Activated CD4-positive, alpha-beta T cell treated with anti-CD3 and anti-CD28 coated beads, Interleukin-2, amount 50 U/mL, for 48 hours (primary cell): ENCODE results near the gene KRTAP1-4.
"Not testable (repeated sequence)": the region's sequence is repeated elsewhere in the genome, so short reads cannot be mapped to it uniquely, and the experiment has no call there.

Experiments used
- DNase-seq, 2 experiments: peaks; one replicate each; pipeline ENCODE4 v3.0.0-alpha.2; 2020

The KRTAP1-4 gene, protein sequence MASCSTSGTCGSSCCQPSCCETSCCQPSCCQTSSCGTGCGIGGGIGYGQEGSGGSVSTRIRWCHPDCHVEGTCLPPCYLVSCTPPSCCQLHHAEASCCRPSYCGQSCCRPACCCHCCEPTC

GRCh38 chr17:41029633-41030245 lies at the start of gene KRTAP1-4:
TSS of gene KRTAP1-4 (minus strand) at chr17:41030195. CDS start at chr17:41030078, 117 bp downstream.
- no peak for DNase-seq

DNA sequence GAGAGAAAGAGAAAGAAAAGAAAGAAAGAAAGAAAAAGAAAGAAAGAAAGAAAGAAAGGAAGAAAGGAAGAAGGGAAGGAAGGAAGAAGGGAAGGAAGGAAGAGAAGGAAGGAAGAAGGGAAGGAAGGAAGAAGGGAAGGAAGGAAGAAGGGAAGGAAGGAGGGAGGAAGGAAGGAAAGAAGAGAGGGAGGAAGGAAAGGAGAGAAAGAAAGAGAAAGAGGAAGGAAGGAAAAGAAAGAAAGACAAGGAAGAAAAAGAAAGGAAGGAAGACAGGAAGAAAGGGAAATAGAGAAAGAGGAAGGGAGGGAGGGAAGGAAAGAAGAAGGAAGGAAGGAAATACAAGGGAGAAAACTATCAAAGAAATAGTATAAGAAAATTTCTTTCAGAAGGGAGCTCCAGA lies 46.8 kb upstream of the KRTAP1-4 start:
- DNase-seq: no peak

- no peak for DNase-seq
Observed at GRCh38 chr17:41073676-41074075, 43.7 kb upstream of the KRTAP1-4 start.

DNA sequence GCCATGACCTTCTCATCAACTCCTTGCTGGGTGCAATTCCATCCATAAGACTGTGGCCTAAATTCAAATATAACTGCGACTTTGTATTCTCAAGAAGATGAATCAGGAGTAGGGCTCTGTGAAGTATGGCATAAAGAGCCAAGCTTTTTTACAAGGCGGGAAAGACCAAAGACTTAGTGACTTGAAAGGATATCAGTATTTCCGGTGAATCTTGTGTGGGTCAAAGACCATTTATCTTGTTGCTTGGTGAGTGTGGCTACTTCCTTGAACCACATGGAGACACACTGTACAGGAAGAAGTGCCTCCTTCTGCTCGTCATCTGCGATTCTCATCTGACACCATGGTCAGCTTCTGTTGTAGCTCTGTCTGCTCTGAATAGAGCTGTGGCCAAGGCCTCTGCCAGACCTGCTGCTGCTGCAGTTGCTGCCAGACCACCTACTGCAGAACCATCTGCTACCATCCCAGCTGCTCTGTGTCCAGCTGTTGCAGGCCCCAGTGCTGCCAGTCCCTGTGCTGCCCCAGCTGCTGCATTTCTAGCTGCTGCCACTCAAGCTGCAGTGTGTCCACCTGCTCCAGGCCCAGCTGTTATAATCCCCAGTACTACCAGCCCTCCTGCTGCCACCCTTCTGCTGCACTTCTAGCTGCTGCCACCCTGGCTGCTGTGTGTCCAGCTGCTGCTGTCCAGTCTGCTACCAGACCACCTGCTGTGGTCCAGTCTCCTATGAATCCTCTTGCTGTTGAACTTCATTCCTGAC lies 41.8 kb upstream of the KRTAP1-4 start:
- no peak for DNase-seq

DNA sequence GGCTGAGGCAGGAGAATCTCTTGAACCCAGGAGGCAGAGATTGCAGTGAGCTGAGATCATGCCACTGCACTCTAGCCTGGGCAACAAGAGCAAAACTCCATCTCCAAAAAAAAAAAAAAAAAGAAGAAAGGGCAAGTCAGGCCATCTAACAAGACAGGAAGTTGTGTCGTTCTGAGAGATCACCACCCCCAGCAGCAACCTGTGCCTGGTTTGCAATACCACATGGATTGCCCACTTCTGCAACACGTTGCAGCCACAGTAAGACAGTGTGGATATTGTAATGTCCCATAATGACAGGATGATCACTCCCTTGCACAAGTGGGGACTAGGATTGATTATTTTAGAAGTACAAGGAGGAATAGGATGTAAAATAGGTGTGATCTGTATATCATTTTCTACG lies 39.0 kb upstream of the KRTAP1-4 start:
- DNase-seq: no peak

DNA sequence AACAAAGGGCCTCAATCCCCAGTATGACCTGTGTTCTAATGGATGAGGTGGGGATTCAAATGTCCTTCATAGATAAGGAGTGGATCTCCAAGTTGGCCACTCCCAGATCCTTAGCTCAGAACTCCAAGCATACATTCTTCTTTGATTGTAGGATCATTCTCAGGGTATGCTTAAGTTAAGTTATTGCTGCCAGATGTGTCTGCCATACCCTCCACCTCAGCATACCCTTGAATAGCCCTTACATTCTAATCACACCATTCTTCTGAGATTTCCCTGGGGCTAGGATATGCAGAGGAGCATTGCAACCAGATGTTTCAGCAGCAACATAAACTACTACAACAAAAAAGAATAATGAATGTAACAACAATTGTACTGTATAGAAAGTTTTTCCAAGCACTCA lies 37.3 kb upstream of the KRTAP1-4 start:
- no peak for DNase-seq

DNA sequence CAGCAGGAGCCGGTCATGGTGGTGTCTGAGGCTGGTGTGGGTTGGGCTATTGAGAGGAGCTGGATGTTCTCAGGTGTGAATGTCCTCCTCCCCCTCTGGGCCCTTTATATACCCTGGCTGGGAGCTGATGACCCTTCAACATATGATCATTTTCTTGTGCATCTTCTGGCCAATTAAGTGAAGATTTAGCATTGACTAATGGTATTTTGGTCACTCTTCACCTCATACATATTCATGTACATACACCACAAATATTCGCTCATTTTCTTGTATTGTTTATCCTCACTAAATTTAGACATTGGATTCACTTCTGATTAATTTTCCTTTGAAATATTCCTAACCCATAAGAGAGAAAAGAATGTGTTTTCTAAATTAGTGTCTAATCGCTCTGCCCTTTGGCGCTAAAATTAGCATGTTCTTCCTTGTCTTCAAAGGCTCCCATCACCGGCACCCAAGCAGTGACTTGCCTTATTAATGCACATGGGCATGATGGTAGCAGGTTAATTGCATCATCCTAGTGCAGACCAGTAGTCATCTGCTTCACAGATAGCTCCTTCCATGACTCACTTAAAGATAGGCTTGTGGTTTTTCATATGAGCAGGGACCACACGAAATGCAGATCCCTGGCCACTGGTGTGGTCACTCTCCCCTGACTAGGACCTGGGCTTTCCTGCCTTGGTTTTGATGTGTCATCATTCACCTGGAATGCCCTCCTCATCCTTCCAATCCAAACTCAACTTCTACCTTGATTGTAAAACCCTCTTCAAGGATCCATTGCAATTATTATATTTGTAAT lies 36.0 kb upstream of the KRTAP1-4 start, which contains the start of gene KRTAP2-4:
Gene KRTAP2-4 (minus strand): TSS at position 51 of the 796 bp plus-strand sequence. CDS start 34 bp downstream, at position 17.
- DNase-seq: no peak

- not testable (repeated sequence) for DNase-seq
Observed at GRCh38 chr17:41065016-41065689, 35.2 kb upstream of the KRTAP1-4 start.

DNA sequence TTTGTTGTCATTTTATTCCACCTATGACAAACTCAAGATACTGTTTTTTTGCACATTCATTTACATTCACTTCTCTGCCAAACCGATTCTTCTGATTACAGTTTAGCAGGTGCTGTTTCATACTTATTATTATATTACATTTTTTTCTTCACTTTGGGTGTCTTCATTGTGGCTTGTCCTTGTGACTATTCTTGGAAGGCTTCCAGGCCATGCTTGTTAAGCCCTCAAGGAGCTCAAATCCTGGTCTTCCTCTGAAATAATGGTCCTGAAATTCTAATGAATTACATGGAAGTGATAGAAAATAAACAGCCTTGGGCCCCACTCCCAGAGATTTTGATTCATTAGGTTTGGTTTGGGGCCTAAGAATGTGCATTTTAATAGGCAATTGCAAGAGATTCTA lies 34.3 kb upstream of the KRTAP1-4 start:
- DNase-seq: no peak

DNA sequence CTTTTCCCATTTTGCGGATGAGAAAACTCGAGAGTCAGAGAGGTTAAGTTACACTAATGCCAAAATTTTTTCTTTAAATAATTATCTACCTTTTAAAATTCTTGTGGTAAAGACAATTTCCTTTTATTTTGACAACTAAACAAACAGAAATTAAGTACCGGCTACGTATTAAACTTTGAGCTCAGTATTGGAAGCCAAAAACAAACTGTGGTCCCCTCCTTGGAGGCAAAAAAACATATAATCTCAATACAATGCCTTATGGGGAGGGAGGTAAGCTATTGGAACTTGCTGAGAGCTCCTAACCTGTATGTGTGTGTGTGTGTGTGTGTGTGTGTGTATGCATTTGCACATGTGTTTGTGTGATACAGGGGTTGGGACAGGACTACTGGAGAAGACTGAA lies 33.5 kb upstream of the KRTAP1-4 start:
- DNase-seq: no peak

GRCh38 chr17:41061964-41062363 lies 32.0 kb upstream of the KRTAP1-4 start:
- no peak for DNase-seq

GRCh38 chr17:41060052-41060604 lies 30.1 kb upstream of the KRTAP1-4 start, which contains the start of gene KRTAP2-3:
TSS of gene KRTAP2-3 (minus strand) at chr17:41060114. CDS start at chr17:41060050, 64 bp downstream.
- no peak for DNase-seq

- DNase-seq: not testable (repeated sequence)
Observed at GRCh38 chr17:41059276-41060051, 29.5 kb upstream of the KRTAP1-4 start.

- no peak for DNase-seq
Observed at GRCh38 chr17:41058741-41059140, 28.7 kb upstream of the KRTAP1-4 start.

- DNase-seq: no peak
Observed at GRCh38 chr17:41057547-41057946, 27.6 kb upstream of the KRTAP1-4 start.

- DNase-seq: not testable (repeated sequence)
Observed at GRCh38 chr17:41055130-41055529, 25.1 kb upstream of the KRTAP1-4 start, which contains the start of gene KRTAP2-2. TSS of gene KRTAP2-2 (minus strand) at chr17:41055230. CDS start at chr17:41055211, 19 bp downstream.

- DNase-seq: not testable (repeated sequence)
Observed at GRCh38 chr17:41054556-41054955, 24.6 kb upstream of the KRTAP1-4 start.

GRCh38 chr17:41054025-41054424 lies 24.0 kb upstream of the KRTAP1-4 start:
- DNase-seq: no peak

DNA sequence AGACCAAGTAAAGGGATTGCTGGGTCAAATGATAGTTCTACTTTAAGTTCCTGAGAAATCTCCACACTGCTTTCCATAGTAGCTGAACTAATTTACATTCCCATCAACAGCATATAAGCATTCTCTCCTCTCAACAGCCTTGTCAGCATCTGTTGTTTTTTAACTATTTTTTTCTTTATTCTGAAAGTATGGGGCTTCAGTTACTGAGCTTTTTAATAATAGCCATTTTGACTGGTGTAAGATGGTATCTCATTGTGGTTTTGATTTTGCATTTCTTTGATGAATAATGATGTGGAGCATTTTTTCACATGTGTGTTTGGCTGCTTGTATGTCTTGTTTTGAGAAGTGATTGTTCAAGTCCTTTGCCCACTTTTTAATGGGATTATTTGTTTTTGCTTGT lies 22.6 kb upstream of the KRTAP1-4 start:
- no peak for DNase-seq

GRCh38 chr17:41049110-41049509 lies 19.1 kb upstream of the KRTAP1-4 start:
- no peak for DNase-seq

DNA sequence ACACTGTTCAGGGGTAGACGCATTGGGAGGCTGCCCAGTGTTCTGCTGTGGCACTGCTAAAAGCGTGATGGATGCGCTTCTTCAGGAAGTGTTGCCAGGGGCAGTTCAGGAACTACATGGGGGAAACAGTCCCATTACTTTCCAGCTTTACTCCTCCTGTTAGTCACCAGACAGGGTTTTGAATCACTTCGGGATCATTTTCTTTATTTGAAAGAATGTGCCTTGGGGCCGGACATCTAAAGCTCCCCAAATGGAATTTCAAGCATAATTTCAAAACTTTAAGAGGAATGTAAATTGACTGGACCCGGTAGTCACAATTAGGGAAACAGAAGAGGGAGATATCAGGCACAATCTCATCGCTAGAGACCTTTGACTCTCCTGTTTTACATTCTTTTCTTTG lies 18.4 kb upstream of the KRTAP1-4 start:
- DNase-seq: no peak
